Measurements from ENCODE around the gene MRPL20. TPM values are rescaled to one million over a fixed set of nuclear protein-coding genes. Genes with fewer than 3 reads are reported as not detected.

Gene MRPL20
- total RNA-seq, 4 donors from 2014 or later, result 58.2 to 94.1 (median 78.2) TPM

GRCh38 chr1:1376551-1377226, 30.4 kb downstream of the MRPL20 start:
- Histone ChIP-seq H3K4me3 (no peak overlapping the region), H3K27ac (no peak overlapping the region), H3K36me3 (peaks cover 0 to 20% (median 0%) of the 10 kb centered on the region in 3 donors), H3K9me3 (no peaks in the 10 kb centered on the region), H3K27me3 (no peaks in the 10 kb centered on the region), H3K4me1 (peaks cover 0 to 31% (median 17%) of the 10 kb centered on the region in 4 donors)
- DNase-seq, result no peak
- no peak for TF ChIP-seq POLR2A (IDR thresholded peaks at IDR 0.05)
- TF ChIP-seq, protein P1, sequence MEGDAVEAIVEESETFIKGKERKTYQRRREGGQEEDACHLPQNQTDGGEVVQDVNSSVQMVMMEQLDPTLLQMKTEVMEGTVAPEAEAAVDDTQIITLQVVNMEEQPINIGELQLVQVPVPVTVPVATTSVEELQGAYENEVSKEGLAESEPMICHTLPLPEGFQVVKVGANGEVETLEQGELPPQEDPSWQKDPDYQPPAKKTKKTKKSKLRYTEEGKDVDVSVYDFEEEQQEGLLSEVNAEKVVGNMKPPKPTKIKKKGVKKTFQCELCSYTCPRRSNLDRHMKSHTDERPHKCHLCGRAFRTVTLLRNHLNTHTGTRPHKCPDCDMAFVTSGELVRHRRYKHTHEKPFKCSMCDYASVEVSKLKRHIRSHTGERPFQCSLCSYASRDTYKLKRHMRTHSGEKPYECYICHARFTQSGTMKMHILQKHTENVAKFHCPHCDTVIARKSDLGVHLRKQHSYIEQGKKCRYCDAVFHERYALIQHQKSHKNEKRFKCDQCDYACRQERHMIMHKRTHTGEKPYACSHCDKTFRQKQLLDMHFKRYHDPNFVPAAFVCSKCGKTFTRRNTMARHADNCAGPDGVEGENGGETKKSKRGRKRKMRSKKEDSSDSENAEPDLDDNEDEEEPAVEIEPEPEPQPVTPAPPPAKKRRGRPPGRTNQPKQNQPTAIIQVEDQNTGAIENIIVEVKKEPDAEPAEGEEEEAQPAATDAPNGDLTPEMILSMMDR (IDR thresholded peaks at IDR 0.05), result no peak

- no peaks in the 10 kb centered on the region for H3K9me3 ChIP-seq
- peak within 1 kb of the TSS; percentile 89 to 96 (median 90) for H3K27ac ChIP-seq
- DNase-seq, result peak; percentile 97 to 99 (median 97)
- peak within 1 kb of the TSS; percentile 78 to 99 (median 91) for H3K4me3 ChIP-seq
- H3K4me1 ChIP-seq, result peaks cover 0 to 36% (median 20%) of the 10 kb centered on the region in 4 donors
- H3K27me3 ChIP-seq, result no peaks in the 10 kb centered on the region
- peak; percentile 39 to 68 for TF ChIP-seq POLR2A (IDR thresholded peaks at IDR 0.05)
- TF ChIP-seq, protein P1 (IDR thresholded peaks at IDR 0.05), result peak; percentile 23 to 57 (median 38)
- H3K36me3 ChIP-seq, result peaks cover 0 to 14% (median 0%) of the 10 kb centered on the region in 3 donors
These were observed 32.0 kb downstream of the MRPL20 start, which contains the start of gene AURKAIP1 for GRCh38 chr1:1374929-1375662. Gene AURKAIP1 (minus strand): TSS chr1:1375207. CDS start chr1:1374756, 451 bp downstream.

DNA sequence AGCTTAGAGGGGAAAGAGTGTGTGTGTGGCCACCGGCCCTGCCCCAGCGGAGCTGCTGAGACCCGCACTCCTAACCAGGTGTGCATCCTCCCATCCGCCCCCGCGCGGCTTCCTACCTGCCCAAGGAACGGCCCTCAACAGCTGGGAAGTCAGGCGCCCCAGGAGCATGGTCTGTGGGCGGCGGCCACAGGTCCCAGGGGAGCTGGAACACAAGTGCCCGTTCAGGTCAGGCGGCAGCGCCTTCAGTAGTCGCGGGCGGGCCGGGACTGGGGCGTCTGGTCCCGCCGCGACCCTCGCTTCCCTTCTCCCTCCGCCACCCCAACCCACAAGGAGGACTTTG, 32.5 kb downstream of the MRPL20 start:
- Histone ChIP-seq H3K9me3 (no peaks in the 10 kb centered on the region), H3K4me1 (peaks cover 0 to 36% (median 20%) of the 10 kb centered on the region in 4 donors), H3K27me3 (no peaks in the 10 kb centered on the region), H3K27ac (peak overlapping the region; percentile 89 to 96 (median 90)), H3K4me3 (peak overlapping the region; percentile 78 to 99 (median 91)), H3K36me3 (peaks cover 0 to 14% (median 0%) of the 10 kb centered on the region in 3 donors)
- no peak for TF ChIP-seq POLR2A (IDR thresholded peaks at IDR 0.05)
- TF ChIP-seq, protein P1 (IDR thresholded peaks at IDR 0.05), result no peak
- peak in 1 of 3 donors; percentile 36 for DNase-seq

GRCh38 chr1:1373815-1374588, 33.1 kb downstream of the MRPL20 start:
- H3K27ac ChIP-seq, result peak overlapping the region; percentile 89 to 96 (median 90)
- H3K9me3 ChIP-seq, result no peaks in the 10 kb centered on the region
- no peak for TF ChIP-seq POLR2A (IDR thresholded peaks at IDR 0.05)
- TF ChIP-seq, protein P1 (IDR thresholded peaks at IDR 0.05), result no peak
- H3K4me1 ChIP-seq, result peaks cover 0 to 36% (median 20%) of the 10 kb centered on the region in 4 donors
- H3K36me3 ChIP-seq, result peaks cover 0 to 14% (median 0%) of the 10 kb centered on the region in 3 donors
- H3K4me3 ChIP-seq, result peak overlapping the region; percentile 78 to 99 (median 91)
- H3K27me3 ChIP-seq, result no peaks in the 10 kb centered on the region
- DNase-seq, result no peak

All from Peyer's patch (tissue), 4 donors.